Esophagus muscularis mucosa (tissue), 4 donors: ENCODE results near the gene DNAJB1. TPM values are rescaled to one million over a fixed set of nuclear protein-coding genes. Genes with fewer than 3 reads are reported as not detected.

Experiments
- DNase-seq: peaks from one replicate; pipeline ENCODE4 v3.0.0-alpha.2; 2017; ENCODE audit errors: extremely low spot score
- H3K27ac ChIP-seq, 4 donors: fragments of 200-600 bp; sonication (generic); replicated peaks in 1 of 4; 1 replicate in 3 of 4; 2 replicates in 1 of 4; pipeline ENCODE4 v1.5.1; 2016 to 2019; ENCODE audit warnings: mild to moderate bottlenecking in 1 of 4
- H3K27me3 ChIP-seq, 4 donors: fragments of 200-600 bp; sonication (generic); one replicate each; pipeline versions ENCODE4 v1.5.1 to v1.6.0; 2016 to 2019
- H3K36me3 ChIP-seq, 4 donors: fragments of 200-600 bp; sonication (generic); one replicate each; pipeline ENCODE4 v1.5.1; 2016 to 2019
- H3K4me1 ChIP-seq, 4 donors: fragments of 200-600 bp; sonication (generic); one replicate each; pipeline ENCODE4 v1.5.1; 2016 to 2019
- H3K4me3 ChIP-seq, 4 donors: fragments of 200-600 bp; sonication (generic); 1 replicate in 2 of 4; 2 replicates in 2 of 4; pipeline ENCODE4 v1.5.1; 2016 to 2019; ENCODE audit warnings: mild to moderate bottlenecking in 4 of 4, moderate library complexity in 1 of 4
- H3K9me3 ChIP-seq, 4 donors: fragments of 200-600 bp; sonication (generic); 1 replicate in 3 of 4; 2 replicates in 1 of 4; pipeline ENCODE4 v1.5.1; 2016 to 2019
- CTCF ChIP-seq, 3 experiments: fragments of 200-600 bp in 2 of 3; fragments of 450-650 bp in 1 of 3; sonication (generic) in 2 of 3; IDR thresholded peaks; one replicate each; pipeline ENCODE4 v1.5.1; 2017 to 2019; ENCODE audit warnings: antibody characterized with exemption in 3 of 3, mild to moderate bottlenecking in 2 of 3, moderate library complexity in 1 of 3
- EP300 ChIP-seq: sonication (generic); formaldehyde crosslinking; IDR thresholded peaks from one replicate; pipeline ENCODE4 v1.6.1; 2017; ENCODE audit warnings: antibody characterized with exemption
- POLR2A ChIP-seq: fragments of 450-650 bp; IDR thresholded peaks from one replicate; pipeline ENCODE4 v1.6.1; 2017; ENCODE audit warnings: antibody characterized with exemption, moderate library complexity, mild to moderate bottlenecking, low read depth
- POLR2AphosphoS5 ChIP-seq, 2 donors: sonication (generic); formaldehyde crosslinking; IDR thresholded peaks; one replicate each; pipeline ENCODE4 v1.6.1; 2017; ENCODE audit warnings: antibody characterized with exemption in 2 of 2
- whole genome bisulfite sequencing: methylation state at CpG from one replicate; pipeline ENCODE4 v1.1.5; 2018; 5-methylcytosine and 5-hydroxymethylcytosine counted together
- intact Hi-C: fragments of 100-400 bp; cut with DNase I; formaldehyde crosslinking; loops from one replicate; pipeline ENCODE4 v1.15.1; 2023
- total RNA-seq, 4 donors: library from RNA; depleted of rRNA; stranded (reverse); fragments of >200 nt; gene quantifications; one replicate each; pipeline versions ENCODE4 v1.1.0 to v1.2.1, GENCODE V29; 2016

The DNAJB1 gene
- total RNA-seq, 4 donors from 2014 or later, result 50.3 to 102 (median 86.3) TPM

GRCh38 chr19:14529254-14530004 lies 11.2 kb upstream of the DNAJB1 start, which contains the start of gene TECR:
TSS of gene TECR (plus strand) at chr19:14529594. CDS start at chr19:14529697, 103 bp downstream.
- Histone ChIP-seq H3K36me3 (peaks cover 0 to under 1% (median 0%) of the 10 kb centered on the region in 4 donors), H3K27ac (peak within 1 kb of the TSS; percentile 88 to 93 (median 92)), H3K9me3 (no peaks in the 10 kb centered on the region), H3K4me1 (peaks cover 23 to 28% (median 25%) of the 10 kb centered on the region in 4 donors), H3K27me3 (no peaks in the 10 kb centered on the region), H3K4me3 (peak within 1 kb of the TSS; percentile 59 to 82 (median 66))
- WGBS, result 0% methylated on average over 12 of the region's 59 CpGs
- TF ChIP-seq POLR2A, result peak; percentile 94
- no peak for TF ChIP-seq CTCF (IDR thresholded peaks at IDR 0.05)
- TF ChIP-seq POLR2AphosphoS5 (IDR thresholded peaks at IDR 0.05), result peak; percentile 92 to 99
- no peak for TF ChIP-seq EP300
- peak; percentile 100 for DNase-seq
- intact Hi-C loops, result no loop called here

GRCh38 chr19:14528419-14529253 lies 10.4 kb upstream of the DNAJB1 start:
- WGBS, result 35% methylated on average over 34 of the region's 39 CpGs
- peak overlapping the region; percentile 88 to 93 (median 92) for H3K27ac ChIP-seq
- peak overlapping the region; percentile 59 to 82 (median 66) for H3K4me3 ChIP-seq
- H3K9me3 ChIP-seq, result no peaks in the 10 kb centered on the region
- TF ChIP-seq POLR2AphosphoS5 (IDR thresholded peaks at IDR 0.05) (no peak), POLR2A (no peak), EP300 (no peak), CTCF (IDR thresholded peaks at IDR 0.05) (no peak)
- no peak for DNase-seq
- H3K36me3 ChIP-seq, result no peaks in the 10 kb centered on the region
- H3K4me1 ChIP-seq, result peaks cover 23 to 28% (median 25%) of the 10 kb centered on the region in 4 donors
- no peaks in the 10 kb centered on the region for H3K27me3 ChIP-seq
- intact Hi-C loops, result no loop called here

GRCh38 chr19:14526423-14526822 lies 8.2 kb upstream of the DNAJB1 start:
- TF ChIP-seq EP300, result no peak
- no peak for TF ChIP-seq CTCF (IDR thresholded peaks at IDR 0.05)
- no peak for TF ChIP-seq POLR2A
- TF ChIP-seq POLR2AphosphoS5 (IDR thresholded peaks at IDR 0.05), result no peak
- Histone ChIP-seq H3K9me3 (no peaks in the 10 kb centered on the region), H3K27ac (no peak overlapping the region), H3K4me1 (peaks cover 15 to 21% (median 19%) of the 10 kb centered on the region in 4 donors), H3K36me3 (no peaks in the 10 kb centered on the region), H3K4me3 (no peak overlapping the region), H3K27me3 (no peaks in the 10 kb centered on the region)
- DNase-seq, result no peak
- WGBS, result 80% methylated on average over 4 of the region's 4 CpGs
- intact Hi-C loops, result no loop called here

GRCh38 chr19:14525729-14526128 lies 7.5 kb upstream of the DNAJB1 start:
- WGBS, result 74% methylated on average over 6 of the region's 6 CpGs
- Histone ChIP-seq H3K27me3 (no peaks in the 10 kb centered on the region), H3K4me1 (peaks cover 10 to 16% (median 12%) of the 10 kb centered on the region in 4 donors), H3K36me3 (no peaks in the 10 kb centered on the region), H3K4me3 (no peak overlapping the region), H3K9me3 (no peaks in the 10 kb centered on the region), H3K27ac (no peak overlapping the region)
- TF ChIP-seq CTCF (IDR thresholded peaks at IDR 0.05), result no peak
- no peak for TF ChIP-seq POLR2AphosphoS5 (IDR thresholded peaks at IDR 0.05)
- TF ChIP-seq POLR2A, result no peak
- TF ChIP-seq EP300, result no peak
- no peak for DNase-seq
- intact Hi-C loops, result no loop called here
